SU-DHL-6 (cell line): Measurements from ENCODE around the gene HIVEP1.

Experiments
- H2AFZ ChIP-seq: fragments of 200-600 bp; sonication (generic); 2 replicates; pipeline ENCODE4 v1.6.1; 2014; ENCODE audit warnings: low read depth, mild to moderate bottlenecking, moderate library complexity, mixed read lengths, antibody characterized with exemption, low read length; ENCODE audit not compliant: severe bottlenecking
- H3F3A ChIP-seq: fragments of 200-600 bp; shearing (Covaris generic); 2 replicates; pipeline ENCODE4 v1.6.0; 2016; ENCODE audit warnings: antibody characterized with exemption, mild to moderate bottlenecking; ENCODE audit not compliant: insufficient read depth
- H3K27ac ChIP-seq: fragments of 200-600 bp; sonication (generic); 2 replicates; pipeline ENCODE4 v1.5.1; 2016; ENCODE audit warnings: low read depth, mild to moderate bottlenecking, low read length, moderate library complexity, mixed read lengths
- H3K27me3 ChIP-seq: fragments of 200-600 bp; sonication (generic), shearing (Covaris generic); 2 replicates; pipeline ENCODE4 v1.6.0; 2014; ENCODE audit warnings: mild to moderate bottlenecking, low read length
- H3K36me3 ChIP-seq: fragments of 200-600 bp; sonication (generic); 2 replicates; pipeline ENCODE4 v1.6.1; 2014; ENCODE audit warnings: mild to moderate bottlenecking, low read length, mixed read lengths
- H3K4me2 ChIP-seq: fragments of 300-600, 200-600 bp; shearing (Covaris generic), sonication (generic); 2 replicates; pipeline ENCODE4 v1.6.0; 2014; ENCODE audit warnings: low read length, low read depth, mild to moderate bottlenecking; ENCODE audit not compliant: poor library complexity, severe bottlenecking
- H3K4me3 ChIP-seq: fragments of 200-600 bp; sonication (generic); 2 replicates; pipeline ENCODE4 v1.5.1; 2014; ENCODE audit warnings: antibody characterized with exemption, low read length, mild to moderate bottlenecking, mixed read lengths; ENCODE audit not compliant: insufficient read depth, poor library complexity, severe bottlenecking
- H3K79me2 ChIP-seq: fragments of 200-600 bp; sonication (generic); 2 replicates; pipeline ENCODE4 v1.6.1; 2014; ENCODE audit warnings: mild to moderate bottlenecking, low read length, moderate library complexity; ENCODE audit not compliant: insufficient read depth
- H3K9ac ChIP-seq: fragments of 200-600 bp; sonication (generic); 2 replicates; pipeline ENCODE4 v1.7.0; 2014; ENCODE audit warnings: mild to moderate bottlenecking, low read length
- H3K9me2 ChIP-seq: fragments of 200-600 bp; sonication (generic); replicated peaks from 2 replicates; pipeline ENCODE4 v1.6.1; 2014; ENCODE audit warnings: low read length; ENCODE audit not compliant: insufficient read depth
- H3K9me3 ChIP-seq: fragments of 200-600 bp; sonication (generic); 2 replicates; pipeline ENCODE4 v1.6.1; 2014; ENCODE audit warnings: low read length, mixed read lengths; ENCODE audit not compliant: insufficient read depth
- H4K20me1 ChIP-seq: fragments of 200-600 bp; sonication (generic); 2 replicates; pipeline ENCODE4 v1.6.1; 2014; ENCODE audit warnings: low read depth, mild to moderate bottlenecking, antibody characterized with exemption, low read length, moderate library complexity, mixed read lengths
- EZH2phosphoT487 ChIP-seq: fragments of 200-600 bp; sonication (generic), shearing (Covaris generic); conservative IDR thresholded peaks from 2 replicates; pipeline ENCODE4 v1.6.1; 2018; ENCODE audit warnings: mild to moderate bottlenecking, antibody characterized with exemption, low read length, moderate library complexity, mixed read lengths
- TF ChIP-seq, protein P1 (sequence below): fragments of 200-600 bp; sonication (generic); IDR thresholded peaks from one replicate; pipeline ENCODE4 v1.5.1; 2017; ENCODE audit warnings: antibody characterized with exemption, mild to moderate bottlenecking, low read length, moderate library complexity; ENCODE audit not compliant: insufficient read depth, poor library complexity, severe bottlenecking

Gene HIVEP1

DNA sequence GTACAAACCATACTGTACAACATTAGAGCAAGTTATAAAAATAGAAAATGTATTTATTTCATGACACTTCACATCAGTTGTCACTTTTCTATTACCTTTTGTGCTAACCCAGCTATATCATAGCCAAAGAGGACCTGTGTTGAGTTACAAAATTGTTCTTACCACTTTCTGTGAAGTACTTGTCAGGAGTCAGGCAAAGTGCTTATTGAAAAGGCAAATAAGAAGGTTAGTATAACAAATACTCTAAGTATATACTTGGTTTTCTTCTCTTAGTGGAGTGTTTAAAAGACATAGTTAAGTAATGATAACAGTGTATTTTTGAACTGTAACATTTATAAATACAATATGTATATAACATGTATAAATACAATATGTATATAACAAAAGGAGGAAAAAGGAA lies 88.9 kb downstream of the HIVEP1 start:
- Histone ChIP-seq H3F3A (no peaks in the 10 kb centered on the region; the same call in 1 of the 2 replicates), H2AFZ (no peak overlapping the region)

DNA sequence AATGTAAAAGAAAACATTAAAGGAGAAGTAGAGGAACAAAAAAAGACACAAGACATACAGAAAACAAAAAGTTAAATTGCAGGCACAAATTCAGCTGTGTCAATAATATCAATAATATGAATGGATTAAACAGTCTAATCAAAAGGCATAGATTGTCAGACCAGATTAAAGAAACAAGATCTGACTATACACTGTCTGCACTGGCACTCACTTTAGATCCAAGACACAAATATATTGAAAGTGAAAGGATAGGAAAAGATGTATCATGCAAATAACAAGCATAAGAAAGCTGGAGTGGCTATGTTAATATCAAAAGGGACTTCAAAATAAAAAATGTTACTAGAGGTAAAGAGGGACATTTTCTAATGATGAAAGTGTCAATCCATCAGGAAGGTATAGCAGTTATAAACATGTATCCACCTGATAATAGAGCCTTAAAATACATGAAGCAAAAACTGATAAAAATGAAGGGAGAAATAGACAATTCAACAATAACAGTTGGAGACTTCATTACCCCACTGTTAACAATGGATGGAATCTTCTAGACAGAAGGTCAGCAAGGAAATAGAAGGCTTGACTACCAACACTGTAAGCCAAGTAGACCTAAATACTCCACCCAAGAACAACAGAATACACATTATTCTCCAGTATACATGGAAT lies 89.7 kb downstream of the HIVEP1 start:
- no peaks in the 10 kb centered on the region for H3K27me3 ChIP-seq
- H3K9ac ChIP-seq = no peak overlapping the region
- no peaks in the 10 kb centered on the region for H3K79me2 ChIP-seq
- H3K9me3 ChIP-seq = no peaks in the 10 kb centered on the region
- H3F3A ChIP-seq = no peaks in the 10 kb centered on the region; the same call in 1 of the 2 replicates
- no peak overlapping the region for H2AFZ ChIP-seq
- H3K9me2 ChIP-seq = no peaks in the 10 kb centered on the region
- no peak overlapping the region for H3K4me2 ChIP-seq
- H4K20me1 ChIP-seq = peaks cover 12% of the 10 kb centered on the region; the same call in 1 of the 2 replicates
- H3K36me3 ChIP-seq = no peaks in the 10 kb centered on the region
- no peak overlapping the region for H3K27ac ChIP-seq
- H3K4me3 ChIP-seq = no peak overlapping the region
- TF ChIP-seq, protein P1, sequence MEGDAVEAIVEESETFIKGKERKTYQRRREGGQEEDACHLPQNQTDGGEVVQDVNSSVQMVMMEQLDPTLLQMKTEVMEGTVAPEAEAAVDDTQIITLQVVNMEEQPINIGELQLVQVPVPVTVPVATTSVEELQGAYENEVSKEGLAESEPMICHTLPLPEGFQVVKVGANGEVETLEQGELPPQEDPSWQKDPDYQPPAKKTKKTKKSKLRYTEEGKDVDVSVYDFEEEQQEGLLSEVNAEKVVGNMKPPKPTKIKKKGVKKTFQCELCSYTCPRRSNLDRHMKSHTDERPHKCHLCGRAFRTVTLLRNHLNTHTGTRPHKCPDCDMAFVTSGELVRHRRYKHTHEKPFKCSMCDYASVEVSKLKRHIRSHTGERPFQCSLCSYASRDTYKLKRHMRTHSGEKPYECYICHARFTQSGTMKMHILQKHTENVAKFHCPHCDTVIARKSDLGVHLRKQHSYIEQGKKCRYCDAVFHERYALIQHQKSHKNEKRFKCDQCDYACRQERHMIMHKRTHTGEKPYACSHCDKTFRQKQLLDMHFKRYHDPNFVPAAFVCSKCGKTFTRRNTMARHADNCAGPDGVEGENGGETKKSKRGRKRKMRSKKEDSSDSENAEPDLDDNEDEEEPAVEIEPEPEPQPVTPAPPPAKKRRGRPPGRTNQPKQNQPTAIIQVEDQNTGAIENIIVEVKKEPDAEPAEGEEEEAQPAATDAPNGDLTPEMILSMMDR = no peak
- TF ChIP-seq EZH2phosphoT487 = no peak

More for the DNA sequence above, 88.9 kb downstream of the HIVEP1 start:
- H3K4me2 ChIP-seq = no peak overlapping the region
- H3K36me3 ChIP-seq = no peaks in the 10 kb centered on the region
- H3K9me2 ChIP-seq = no peaks in the 10 kb centered on the region
- H3K79me2 ChIP-seq = no peaks in the 10 kb centered on the region
- H3K27me3 ChIP-seq = no peaks in the 10 kb centered on the region
- no peak for TF ChIP-seq EZH2phosphoT487
- TF ChIP-seq, protein P1 = no peak
- peaks cover 12% of the 10 kb centered on the region; the same call in 1 of the 2 replicates for H4K20me1 ChIP-seq
- no peak overlapping the region for H3K4me3 ChIP-seq
- H3K9me3 ChIP-seq = no peaks in the 10 kb centered on the region
- no peak overlapping the region for H3K27ac ChIP-seq
- no peak overlapping the region for H3K9ac ChIP-seq

DNA sequence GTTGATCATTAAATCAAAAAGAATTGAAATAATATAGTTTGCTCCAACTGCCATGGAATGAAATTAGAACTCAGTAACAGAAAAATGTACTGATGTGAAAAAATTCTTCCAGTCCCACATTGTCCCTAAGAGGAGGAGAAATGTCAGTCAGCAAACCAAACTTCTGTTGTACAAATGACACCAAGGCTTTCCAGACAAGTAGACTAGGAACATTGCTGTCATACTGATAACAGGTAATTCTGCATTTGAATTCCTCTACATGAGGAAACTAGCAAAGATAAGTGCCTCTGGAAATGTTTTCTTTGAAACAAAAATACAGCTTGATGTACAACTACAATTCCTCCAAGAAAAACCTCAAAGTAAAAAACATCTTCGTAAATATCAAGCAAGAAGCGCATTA lies 90.2 kb downstream of the HIVEP1 start:
- no peak overlapping the region for H3K4me2 ChIP-seq
- peaks cover 11% of the 10 kb centered on the region; the same call in 1 of the 2 replicates for H4K20me1 ChIP-seq
- no peaks in the 10 kb centered on the region for H3K9me3 ChIP-seq
- H3K27ac ChIP-seq = no peak overlapping the region
- no peak for TF ChIP-seq EZH2phosphoT487
- TF ChIP-seq, protein P1 = no peak
- H3K27me3 ChIP-seq = no peaks in the 10 kb centered on the region
- no peaks in the 10 kb centered on the region for H3K79me2 ChIP-seq
- no peak overlapping the region for H3K4me3 ChIP-seq
- no peaks in the 10 kb centered on the region; the same call in 1 of the 2 replicates for H3F3A ChIP-seq
- no peaks in the 10 kb centered on the region for H3K36me3 ChIP-seq
- no peaks in the 10 kb centered on the region for H3K9me2 ChIP-seq
- no peak overlapping the region for H3K9ac ChIP-seq
- H2AFZ ChIP-seq = no peak overlapping the region
